Stimulated activated CD4-positive, alpha-beta T cell treated with anti-CD3 and anti-CD28 coated beads, Interleukin-2, amount 100 ng/mL, for 4 hours (primary cell): ENCODE measurements around the gene MYL4.
"Not testable (repeated sequence)": the region's sequence is repeated elsewhere in the genome, so short reads cannot be mapped to it uniquely, and the experiment has no call there.

ENCODE experiments used
- DNase-seq: peaks from one replicate; pipeline ENCODE4 v3.0.0-alpha.2; 2020; ENCODE audit warnings: low read depth

MYL4 gene

GRCh38 chr17:47243737-47244598 is 34.8 kb downstream of the MYL4 start:
- no peak for DNase-seq

- no peak for DNase-seq
Measured at GRCh38 chr17:47244697-47245096, 35.5 kb downstream of the MYL4 start.

GRCh38 chr17:47246120-47246519 is 37.0 kb downstream of the MYL4 start:
- no peak for DNase-seq

GRCh38 chr17:47250855-47251254 is 41.7 kb downstream of the MYL4 start:
- DNase-seq, result no peak

- no peak for DNase-seq
Measured at GRCh38 chr17:47251421-47251940, 42.3 kb downstream of the MYL4 start.

GRCh38 chr17:47252209-47252608 is 43.1 kb downstream of the MYL4 start:
- DNase-seq, result no peak

GRCh38 chr17:47252766-47253512 is 43.8 kb downstream of the MYL4 start:
- DNase-seq, result no peak

GRCh38 chr17:47253541-47254402 is 44.6 kb downstream of the MYL4 start, which contains the start of gene ITGB3:
ITGB3 (plus strand) TSS chr17:47253827; CDS start chr17:47253862, 35 bp downstream.
- DNase-seq, result peak; percentile 35

GRCh38 chr17:47254403-47254943 is 45.3 kb downstream of the MYL4 start:
- no peak for DNase-seq

GRCh38 chr17:47257651-47258339 is 48.6 kb downstream of the MYL4 start:
- DNase-seq, result no peak

GRCh38 chr17:47262586-47262985 is 53.4 kb downstream of the MYL4 start:
- DNase-seq, result no peak

GRCh38 chr17:47264166-47264565 is 55.0 kb downstream of the MYL4 start:
- no peak for DNase-seq

- no peak for DNase-seq
Measured at GRCh38 chr17:47265983-47266541, 56.9 kb downstream of the MYL4 start.

GRCh38 chr17:47266782-47267181 is 57.6 kb downstream of the MYL4 start:
- no peak for DNase-seq

GRCh38 chr17:47267354-47267828 is 58.2 kb downstream of the MYL4 start:
- DNase-seq, result no peak

- not testable (repeated sequence) for DNase-seq
Measured at GRCh38 chr17:47268964-47269363, 59.8 kb downstream of the MYL4 start.

- DNase-seq, result not testable (repeated sequence)
Measured at GRCh38 chr17:47269561-47270280, 60.6 kb downstream of the MYL4 start.

- no peak for DNase-seq
Measured at GRCh38 chr17:47270946-47271705, 62.0 kb downstream of the MYL4 start.

- DNase-seq, result no peak
Measured at GRCh38 chr17:47272491-47272890, 63.3 kb downstream of the MYL4 start.
